Liver (tissue), 9 donors: ENCODE data around the gene MGME1. TPM values are rescaled to one million over a fixed set of nuclear protein-coding genes. Genes with fewer than 3 reads are reported as not detected.

ENCODE experiments used
- DNase-seq: peaks from one replicate; pipeline ENCODE4 v3.0.0-alpha.2; 2017; ENCODE audit warnings: low spot score
- H3K27ac ChIP-seq, 2 donors: one replicate each; pipeline ENCODE4 v1.7.0; 2013; ENCODE audit warnings: inconsistent platforms in 2 of 2, low read length in 2 of 2, control low read depth in 1 of 2, low read depth in 1 of 2, mild to moderate bottlenecking in 1 of 2
- H3K27me3 ChIP-seq, 4 donors: one replicate each; pipeline versions ENCODE4 v1.6.1 to v1.7.0; 2013; ENCODE audit warnings: low read length in 3 of 4, inconsistent platforms in 1 of 4, mild to moderate bottlenecking in 1 of 4, moderate library complexity in 1 of 4; ENCODE audit not compliant: control insufficient read depth in 4 of 4, insufficient read depth in 4 of 4
- H3K36me3 ChIP-seq, 4 donors: one replicate each; pipeline versions ENCODE4 v1.6.1 to v1.7.0; 2013; ENCODE audit warnings: low read length in 3 of 4, mild to moderate bottlenecking in 3 of 4, low read depth in 1 of 4, moderate library complexity in 1 of 4; ENCODE audit not compliant: control insufficient read depth in 4 of 4, insufficient read depth in 3 of 4
- H3K4me1 ChIP-seq, 4 donors: one replicate each; pipeline versions ENCODE4 v1.6.1 to v1.7.0; 2013; ENCODE audit warnings: low read length in 3 of 4, mild to moderate bottlenecking in 3 of 4, moderate library complexity in 1 of 4; ENCODE audit not compliant: control insufficient read depth in 4 of 4, insufficient read depth in 4 of 4
- H3K4me3 ChIP-seq, 3 donors: one replicate each; pipeline versions ENCODE4 v1.6.1 to v1.7.0; 2013; ENCODE audit warnings: low read length in 3 of 3, control low read depth in 1 of 3, low read depth in 1 of 3, mild to moderate bottlenecking in 1 of 3
- H3K9ac ChIP-seq, 2 donors: one replicate each; pipeline ENCODE4 v1.7.0; 2013; ENCODE audit warnings: low read length in 2 of 2, mild to moderate bottlenecking in 2 of 2, moderate library complexity in 2 of 2, control low read depth in 1 of 2, low read depth in 1 of 2
- H3K9me3 ChIP-seq, 4 donors: one replicate each; pipeline versions ENCODE4 v1.6.1 to v1.7.0; 2013; ENCODE audit warnings: low read length in 3 of 4; ENCODE audit not compliant: control insufficient read depth in 4 of 4
- EGR1 ChIP-seq, 2 donors: IDR thresholded peaks; 2 replicates each; pipeline ENCODE4 v1.6.1; 2016 to 2018; ENCODE audit warnings: antibody characterized with exemption in 2 of 2, low read depth in 2 of 2
- FOXA1 ChIP-seq: IDR thresholded peaks from 2 replicates; pipeline ENCODE4 v1.6.1; 2016; ENCODE audit warnings: antibody characterized with exemption
- FOXA2 ChIP-seq: IDR thresholded peaks from 2 replicates; pipeline ENCODE4 v1.6.1; 2016; ENCODE audit warnings: antibody characterized with exemption
- GABPA ChIP-seq, 2 donors: IDR thresholded peaks in 1 of 2; conservative IDR thresholded peaks in 1 of 2; 2 replicates each; pipeline ENCODE4 v1.6.1; 2016; ENCODE audit warnings: antibody characterized with exemption in 2 of 2, mild to moderate bottlenecking in 1 of 2, moderate library complexity in 1 of 2
- HNF4G ChIP-seq: IDR thresholded peaks from 2 replicates; pipeline ENCODE4 v1.6.1; 2016; ENCODE audit warnings: antibody characterized with exemption
- NR2F2 ChIP-seq: IDR thresholded peaks from 2 replicates; pipeline ENCODE4 v1.6.1; 2016; ENCODE audit warnings: antibody characterized with exemption
- RAD21 ChIP-seq, 2 donors: IDR thresholded peaks; 2 replicates each; pipeline ENCODE4 v1.6.1; 2016; ENCODE audit warnings: antibody characterized with exemption in 2 of 2, mild to moderate bottlenecking in 2 of 2
- RXRA ChIP-seq, 2 donors: IDR thresholded peaks; 2 replicates each; pipeline ENCODE4 v1.6.1; 2017 to 2018; ENCODE audit warnings: antibody characterized with exemption in 2 of 2, mild to moderate bottlenecking in 1 of 2
- SP1 ChIP-seq: IDR thresholded peaks from 2 replicates; pipeline ENCODE4 v1.6.1; 2018; ENCODE audit warnings: antibody characterized with exemption, mild to moderate bottlenecking
- TAF1 ChIP-seq: conservative IDR thresholded peaks from 2 replicates; pipeline ENCODE4 v1.6.1; 2016; ENCODE audit warnings: antibody characterized with exemption, mild to moderate bottlenecking
- YY1 ChIP-seq: IDR thresholded peaks from 2 replicates; pipeline ENCODE4 v1.6.1; 2016; ENCODE audit warnings: antibody characterized with exemption, mild to moderate bottlenecking
- WGBS: extraction: QIAGEN DNeasy Blood & Tissue Kit; methylation state at CpG from one replicate; pipeline ENCODE4 v1.1.7; 2013; 5-methylcytosine and 5-hydroxymethylcytosine counted together
- polyA plus RNA-seq, 2 donors: library from polyadenylated mRNA; stranded (reverse) in 1 of 2; unstranded in 1 of 2; fragments of 200-250 nt in 1 of 2; fragments of >200 nt in 1 of 2; fragmentation: Nextera tagmentation in 1 of 2; extraction: Ambion mirVana in 1 of 2; gene quantifications; one replicate each; pipeline versions ENCODE4 v1.2.1 to v1.2.3, GENCODE V29; 2013 to 2015
- total RNA-seq, 2 donors: library from RNA; depleted of rRNA; stranded (reverse); fragments of >200 nt; gene quantifications; one replicate each; pipeline ENCODE4 v1.2.3, GENCODE V29; 2014
- TF ChIP-seq, protein P1 (sequence below): fragments of 150-350 bp; IDR thresholded peaks from 2 replicates; pipeline ENCODE4 v1.5.1; 2017; ENCODE audit warnings: improper control_type of control experiment, low read depth, low read length; ENCODE audit not compliant: missing input control
- TF ChIP-seq, protein P2 (sequence below): IDR thresholded peaks from 2 replicates; pipeline ENCODE4 v1.6.1; 2016; ENCODE audit warnings: antibody characterized with exemption
- TF ChIP-seq, protein P3 (sequence below): IDR thresholded peaks from 2 replicates; pipeline ENCODE4 v1.6.1; 2016; ENCODE audit warnings: antibody characterized with exemption
- TF ChIP-seq, protein P4 (sequence below): IDR thresholded peaks from 2 replicates; pipeline ENCODE4 v1.6.1; 2016; ENCODE audit warnings: antibody characterized with exemption, mild to moderate bottlenecking
- TF ChIP-seq, protein P5 (sequence below): IDR thresholded peaks from 2 replicates; pipeline ENCODE4 v1.6.1; 2016; ENCODE audit warnings: antibody characterized with exemption
- donor health status: healthy.
- donor health status: healthy.
- donor health status: healthy.
- donor health status: healthy.
- donor health status: healthy.

Gene MGME1
- total and polyA plus RNA-seq, 4 donors = 4.2 to 26.8 (median 6.7) TPM

DNA sequence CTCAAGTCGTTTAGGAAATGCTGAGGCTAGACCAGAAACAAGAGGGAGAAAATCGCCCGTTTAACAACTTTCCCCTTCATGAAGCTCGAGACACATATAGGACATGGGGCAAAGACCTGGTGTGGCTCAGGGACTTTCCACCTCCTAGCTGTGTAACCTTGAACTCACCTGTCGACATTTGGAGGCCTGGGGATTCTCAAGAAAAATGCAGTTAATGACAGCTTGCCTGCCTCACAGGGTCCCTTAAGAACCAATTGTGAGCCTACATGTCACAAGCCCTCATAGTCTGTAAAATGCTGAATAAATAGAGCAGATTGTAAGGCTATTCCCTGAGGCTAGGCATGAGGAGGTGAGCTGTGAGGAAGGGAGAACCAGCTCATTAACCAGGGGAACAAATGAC is 35.1 kb downstream of the MGME1 start:
- no peak overlapping the region for H3K27ac ChIP-seq
- no peaks in the 10 kb centered on the region for H3K9me3 ChIP-seq
- no peak for DNase-seq
- H3K36me3 ChIP-seq = no peaks in the 10 kb centered on the region
- H3K4me1 ChIP-seq = peaks cover 0 to 9% (median 4%) of the 10 kb centered on the region in 4 donors
- no peak overlapping the region for H3K9ac ChIP-seq
- no peaks in the 10 kb centered on the region for H3K27me3 ChIP-seq
- H3K4me3 ChIP-seq = no peak overlapping the region
- TF ChIP-seq NR2F2 (no peak), TAF1 (no peak), YY1 (no peak), RXRA (IDR thresholded peaks at IDR 0.05) (no peak), HNF4G (no peak), FOXA2 (no peak), SP1 (no peak), EGR1 (IDR thresholded peaks at IDR 0.05; ENCODE audit: low read depth in 2 of 2) (no peak), RAD21 (IDR thresholded peaks at IDR 0.05) (no peak), FOXA1 (no peak), GABPA (IDR thresholded peaks at IDR 0.05 in 1 of 2, conservative IDR thresholded peaks at IDR 0.05 in 1 of 2) (no peak)
- TF ChIP-seq, protein P1, sequence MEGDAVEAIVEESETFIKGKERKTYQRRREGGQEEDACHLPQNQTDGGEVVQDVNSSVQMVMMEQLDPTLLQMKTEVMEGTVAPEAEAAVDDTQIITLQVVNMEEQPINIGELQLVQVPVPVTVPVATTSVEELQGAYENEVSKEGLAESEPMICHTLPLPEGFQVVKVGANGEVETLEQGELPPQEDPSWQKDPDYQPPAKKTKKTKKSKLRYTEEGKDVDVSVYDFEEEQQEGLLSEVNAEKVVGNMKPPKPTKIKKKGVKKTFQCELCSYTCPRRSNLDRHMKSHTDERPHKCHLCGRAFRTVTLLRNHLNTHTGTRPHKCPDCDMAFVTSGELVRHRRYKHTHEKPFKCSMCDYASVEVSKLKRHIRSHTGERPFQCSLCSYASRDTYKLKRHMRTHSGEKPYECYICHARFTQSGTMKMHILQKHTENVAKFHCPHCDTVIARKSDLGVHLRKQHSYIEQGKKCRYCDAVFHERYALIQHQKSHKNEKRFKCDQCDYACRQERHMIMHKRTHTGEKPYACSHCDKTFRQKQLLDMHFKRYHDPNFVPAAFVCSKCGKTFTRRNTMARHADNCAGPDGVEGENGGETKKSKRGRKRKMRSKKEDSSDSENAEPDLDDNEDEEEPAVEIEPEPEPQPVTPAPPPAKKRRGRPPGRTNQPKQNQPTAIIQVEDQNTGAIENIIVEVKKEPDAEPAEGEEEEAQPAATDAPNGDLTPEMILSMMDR = no peak
- TF ChIP-seq, protein P2, sequence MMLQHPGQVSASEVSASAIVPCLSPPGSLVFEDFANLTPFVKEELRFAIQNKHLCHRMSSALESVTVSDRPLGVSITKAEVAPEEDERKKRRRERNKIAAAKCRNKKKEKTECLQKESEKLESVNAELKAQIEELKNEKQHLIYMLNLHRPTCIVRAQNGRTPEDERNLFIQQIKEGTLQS = no peak
- TF ChIP-seq, protein P3, sequence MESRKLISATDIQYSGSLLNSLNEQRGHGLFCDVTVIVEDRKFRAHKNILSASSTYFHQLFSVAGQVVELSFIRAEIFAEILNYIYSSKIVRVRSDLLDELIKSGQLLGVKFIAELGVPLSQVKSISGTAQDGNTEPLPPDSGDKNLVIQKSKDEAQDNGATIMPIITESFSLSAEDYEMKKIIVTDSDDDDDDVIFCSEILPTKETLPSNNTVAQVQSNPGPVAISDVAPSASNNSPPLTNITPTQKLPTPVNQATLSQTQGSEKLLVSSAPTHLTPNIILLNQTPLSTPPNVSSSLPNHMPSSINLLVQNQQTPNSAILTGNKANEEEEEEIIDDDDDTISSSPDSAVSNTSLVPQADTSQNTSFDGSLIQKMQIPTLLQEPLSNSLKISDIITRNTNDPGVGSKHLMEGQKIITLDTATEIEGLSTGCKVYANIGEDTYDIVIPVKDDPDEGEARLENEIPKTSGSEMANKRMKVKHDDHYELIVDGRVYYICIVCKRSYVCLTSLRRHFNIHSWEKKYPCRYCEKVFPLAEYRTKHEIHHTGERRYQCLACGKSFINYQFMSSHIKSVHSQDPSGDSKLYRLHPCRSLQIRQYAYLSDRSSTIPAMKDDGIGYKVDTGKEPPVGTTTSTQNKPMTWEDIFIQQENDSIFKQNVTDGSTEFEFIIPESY = no peak
- TF ChIP-seq, protein P4, sequence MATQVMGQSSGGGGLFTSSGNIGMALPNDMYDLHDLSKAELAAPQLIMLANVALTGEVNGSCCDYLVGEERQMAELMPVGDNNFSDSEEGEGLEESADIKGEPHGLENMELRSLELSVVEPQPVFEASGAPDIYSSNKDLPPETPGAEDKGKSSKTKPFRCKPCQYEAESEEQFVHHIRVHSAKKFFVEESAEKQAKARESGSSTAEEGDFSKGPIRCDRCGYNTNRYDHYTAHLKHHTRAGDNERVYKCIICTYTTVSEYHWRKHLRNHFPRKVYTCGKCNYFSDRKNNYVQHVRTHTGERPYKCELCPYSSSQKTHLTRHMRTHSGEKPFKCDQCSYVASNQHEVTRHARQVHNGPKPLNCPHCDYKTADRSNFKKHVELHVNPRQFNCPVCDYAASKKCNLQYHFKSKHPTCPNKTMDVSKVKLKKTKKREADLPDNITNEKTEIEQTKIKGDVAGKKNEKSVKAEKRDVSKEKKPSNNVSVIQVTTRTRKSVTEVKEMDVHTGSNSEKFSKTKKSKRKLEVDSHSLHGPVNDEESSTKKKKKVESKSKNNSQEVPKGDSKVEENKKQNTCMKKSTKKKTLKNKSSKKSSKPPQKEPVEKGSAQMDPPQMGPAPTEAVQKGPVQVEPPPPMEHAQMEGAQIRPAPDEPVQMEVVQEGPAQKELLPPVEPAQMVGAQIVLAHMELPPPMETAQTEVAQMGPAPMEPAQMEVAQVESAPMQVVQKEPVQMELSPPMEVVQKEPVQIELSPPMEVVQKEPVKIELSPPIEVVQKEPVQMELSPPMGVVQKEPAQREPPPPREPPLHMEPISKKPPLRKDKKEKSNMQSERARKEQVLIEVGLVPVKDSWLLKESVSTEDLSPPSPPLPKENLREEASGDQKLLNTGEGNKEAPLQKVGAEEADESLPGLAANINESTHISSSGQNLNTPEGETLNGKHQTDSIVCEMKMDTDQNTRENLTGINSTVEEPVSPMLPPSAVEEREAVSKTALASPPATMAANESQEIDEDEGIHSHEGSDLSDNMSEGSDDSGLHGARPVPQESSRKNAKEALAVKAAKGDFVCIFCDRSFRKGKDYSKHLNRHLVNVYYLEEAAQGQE = no peak
- TF ChIP-seq, protein P5, sequence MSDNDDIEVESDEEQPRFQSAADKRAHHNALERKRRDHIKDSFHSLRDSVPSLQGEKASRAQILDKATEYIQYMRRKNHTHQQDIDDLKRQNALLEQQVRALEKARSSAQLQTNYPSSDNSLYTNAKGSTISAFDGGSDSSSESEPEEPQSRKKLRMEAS = no peak
- 72% methylated on average over 5 of the region's 5 CpGs for WGBS
